SKM-1 (cell line): ENCODE results near the gene ITPKB.
"Not testable (repeated sequence)": the region's sequence is repeated elsewhere in the genome, so short reads cannot be mapped to it uniquely, and the experiment has no call there.

ENCODE experiments used
- DNase-seq: peaks from one replicate; lab custom pipeline; 2025; ENCODE audit not compliant: unreplicated experiment; lab: John Stamatoyannopoulos, UW

Gene ITPKB

GRCh38 chr1:226627050-226627755 lies 111.9 kb downstream of the ITPKB start:
- no peak for DNase-seq

- DNase-seq: peak; percentile 82
These were observed 112.5 kb downstream of the ITPKB start for GRCh38 chr1:226626577-226626956.

- DNase-seq: no peak
These were observed 113.1 kb downstream of the ITPKB start for GRCh38 chr1:226625832-226626576.

- no peak for DNase-seq
These were observed 113.8 kb downstream of the ITPKB start for GRCh38 chr1:226625326-226625725.

- DNase-seq: no peak
These were observed 114.6 kb downstream of the ITPKB start for GRCh38 chr1:226624526-226624925.

GRCh38 chr1:226622012-226622411 lies 117.1 kb downstream of the ITPKB start:
- DNase-seq: no peak

- DNase-seq: no peak
These were observed 120.1 kb downstream of the ITPKB start for GRCh38 chr1:226619031-226619430.

GRCh38 chr1:226618380-226618779 lies 120.7 kb downstream of the ITPKB start:
- no peak for DNase-seq

GRCh38 chr1:226617719-226618118 lies 121.4 kb downstream of the ITPKB start:
- DNase-seq: not testable (repeated sequence)

- DNase-seq: no peak
These were observed 122.0 kb downstream of the ITPKB start for GRCh38 chr1:226617109-226617508.

GRCh38 chr1:226616636-226617035 lies 122.4 kb downstream of the ITPKB start:
- no peak for DNase-seq

GRCh38 chr1:226615876-226616275 lies 123.2 kb downstream of the ITPKB start:
- no peak for DNase-seq

- not testable (repeated sequence) for DNase-seq
These were observed 127.1 kb downstream of the ITPKB start for GRCh38 chr1:226611980-226612379.

GRCh38 chr1:226611301-226611700 lies 127.8 kb downstream of the ITPKB start:
- DNase-seq: no peak

GRCh38 chr1:226610671-226611070 lies 128.4 kb downstream of the ITPKB start:
- no peak for DNase-seq

- DNase-seq: no peak
These were observed 129.1 kb downstream of the ITPKB start for GRCh38 chr1:226609836-226610455.

- DNase-seq: peak; percentile 82
These were observed 130.2 kb downstream of the ITPKB start for GRCh38 chr1:226608699-226609505.

GRCh38 chr1:226607821-226608220 lies 131.3 kb downstream of the ITPKB start:
- no peak for DNase-seq

- DNase-seq: no peak
These were observed 131.8 kb downstream of the ITPKB start for GRCh38 chr1:226607268-226607660.

- no peak for DNase-seq
These were observed 132.5 kb downstream of the ITPKB start for GRCh38 chr1:226606311-226607267.
